Keratinocyte (primary cell): ENCODE measurements around the gene ZNF689. TPM values are rescaled to one million over a fixed set of nuclear protein-coding genes. Genes with fewer than 3 reads are reported as not detected.

Experiments
- DNase-seq: peaks from one replicate; pipeline ENCODE4 v3.0.0-alpha.2; 2011; ENCODE audit warnings: low read depth, missing footprints, low spot score
- FAIRE-seq: peaks from 2 replicates; lab custom pipeline; 2011; peaks lifted over from hg19 to GRCh38; lab: Jason Lieb, UNC
- H2AFZ ChIP-seq: 2 replicates; pipeline ENCODE4 v1.6.0; 2012; ENCODE audit warnings: low read length, control low read depth, inconsistent platforms; ENCODE audit not compliant: control insufficient read depth
- H3K27ac ChIP-seq: 2 replicates; pipeline ENCODE4 v1.5.1; 2011; ENCODE audit warnings: low read length; ENCODE audit not compliant: control insufficient read depth, insufficient read depth
- H3K27me3 ChIP-seq: 3 replicates; pipeline ENCODE4 v1.6.0; 2011; ENCODE audit warnings: low read length; ENCODE audit not compliant: control insufficient read depth, insufficient read depth; ENCODE audit errors: extremely low read depth
- H3K36me3 ChIP-seq, 2 experiments: 2 replicates in 1 of 2; 3 replicates in 1 of 2; pipeline ENCODE4 v1.5.1; 2011; ENCODE audit warnings: low read length in 2 of 2, mild to moderate bottlenecking in 1 of 2; ENCODE audit not compliant: control insufficient read depth in 2 of 2, insufficient read depth in 2 of 2; ENCODE audit errors: extremely low read depth in 1 of 2
- H3K4me1 ChIP-seq: 3 replicates; pipeline ENCODE4 v1.5.1; 2011; ENCODE audit warnings: low read length; ENCODE audit not compliant: control insufficient read depth, insufficient read depth; ENCODE audit errors: extremely low read depth
- H3K4me2 ChIP-seq: 3 replicates; pipeline ENCODE4 v1.6.0; 2011; ENCODE audit warnings: low read depth, low read length; ENCODE audit not compliant: control insufficient read depth, insufficient read depth; ENCODE audit errors: extremely low read depth
- H3K4me3 ChIP-seq, 3 experiments: fragments of 200-600 bp in 1 of 3; sonication (generic) in 1 of 3; 2 replicates in 2 of 3; 3 replicates in 1 of 3; pipeline ENCODE4 v1.5.1; 2011 to 2016; ENCODE audit warnings: low read length in 3 of 3, mild to moderate bottlenecking in 3 of 3, control low read depth in 2 of 3, inconsistent platforms in 1 of 3, low read depth in 1 of 3, mixed read lengths in 1 of 3, mixed run types in 1 of 3, moderate library complexity in 1 of 3; ENCODE audit not compliant: control insufficient read depth in 2 of 3, insufficient read depth in 2 of 3; ENCODE audit errors: extremely low read depth in 1 of 3
- H3K79me2 ChIP-seq: 2 replicates; pipeline ENCODE4 v1.6.0; 2012; ENCODE audit warnings: low read length; ENCODE audit not compliant: control insufficient read depth, insufficient read depth
- H3K9ac ChIP-seq: 3 replicates; pipeline ENCODE4 v1.6.0; 2011; ENCODE audit warnings: low read length; ENCODE audit not compliant: control insufficient read depth, insufficient read depth; ENCODE audit errors: extremely low read depth
- H3K9me1 ChIP-seq: 3 replicates; pipeline ENCODE4 v1.6.0; 2011; ENCODE audit warnings: low read length; ENCODE audit not compliant: control insufficient read depth, insufficient read depth; ENCODE audit errors: extremely low read depth
- H3K9me3 ChIP-seq: 2 replicates; pipeline ENCODE4 v1.5.1; 2012; ENCODE audit warnings: low read depth, low read length; ENCODE audit not compliant: control insufficient read depth
- H4K20me1 ChIP-seq: 3 replicates; pipeline ENCODE4 v1.6.0; 2011; ENCODE audit warnings: low read length; ENCODE audit not compliant: control insufficient read depth, insufficient read depth; ENCODE audit errors: extremely low read depth
- EZH2 ChIP-seq: IDR thresholded peaks from one replicate; pipeline ENCODE4 v1.6.1; 2012; ENCODE audit warnings: inconsistent platforms, mild to moderate bottlenecking, low read length, moderate library complexity
- dilution Hi-C: fragments of 300-500 bp; cut with MboI; formaldehyde crosslinking; loops from one replicate; pipeline ENCODE4 v1.7.0; 2020; ENCODE audit warnings: low sequenced_read_pairs; ENCODE audit not compliant: extremely low pct_ligation_motif_present
- polyA plus RNA-seq, 5 experiments: library from polyadenylated mRNA; depleted of rRNA in 3 of 5; stranded (reverse) in 3 of 5; stranded (forward) in 1 of 5; unstranded in 1 of 5; fragments of >200 nt; gene quantifications; 1 replicate in 1 of 5; 2 replicates in 3 of 5; 3 replicates in 1 of 5; pipeline versions ENCODE4 v1.2.1 to v1.2.3, GENCODE V29; 2011 to 2012; ENCODE audit warnings: missing spikeins in 2 of 5, low read depth in 1 of 5, low replicate concordance in 1 of 5
- TF ChIP-seq, protein P1 (sequence below), 3 experiments: IDR thresholded peaks in 1 of 3; conservative IDR thresholded peaks in 1 of 3; optimal IDR thresholded peaks in 1 of 3; 2 replicates in 2 of 3; 3 replicates in 1 of 3; pipeline versions ENCODE3 to v1.5.1; 2011; ENCODE audit warnings: low read length in 3 of 3, mild to moderate bottlenecking in 3 of 3, moderate library complexity in 2 of 3, control low read depth in 1 of 3, inconsistent platforms in 1 of 3; ENCODE audit not compliant: insufficient read depth in 2 of 3; ENCODE audit errors: extremely low read depth in 1 of 3

Gene ZNF689
- polyA plus RNA-seq, 1 donor (not counting 4 experiments of a cell fraction or from before 2014, with no cell fraction given), result 3.3 TPM

DNA sequence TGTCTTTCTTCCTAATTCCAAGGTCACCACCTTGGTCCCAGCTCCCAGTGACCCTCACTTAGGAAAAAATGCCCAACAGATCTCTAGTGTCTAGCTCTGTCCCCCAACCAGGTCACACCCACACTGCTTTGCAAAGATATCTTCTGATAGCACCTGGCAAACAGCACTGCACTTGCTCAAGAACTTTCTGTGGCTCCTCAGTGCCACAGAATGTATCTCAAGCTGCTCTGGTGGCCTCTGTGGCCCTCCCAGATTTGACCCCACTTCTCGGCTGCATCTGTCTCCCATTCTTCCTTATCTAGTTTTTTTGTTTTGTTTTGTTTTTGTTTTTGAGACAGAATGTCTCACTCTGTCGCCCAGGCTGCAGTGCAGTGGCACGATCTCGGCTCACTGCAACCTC lies 43.7 kb downstream of the ZNF689 start:
- H3K4me3 ChIP-seq, result no peak overlapping the region
- H3K27me3 ChIP-seq, result no peaks in the 10 kb centered on the region
- FAIRE-seq, result no peak
- no peak overlapping the region for H3K9ac ChIP-seq
- H3K27ac ChIP-seq, result no peak overlapping the region
- dilution Hi-C loops, result no loop called here
- TF ChIP-seq, protein P1, sequence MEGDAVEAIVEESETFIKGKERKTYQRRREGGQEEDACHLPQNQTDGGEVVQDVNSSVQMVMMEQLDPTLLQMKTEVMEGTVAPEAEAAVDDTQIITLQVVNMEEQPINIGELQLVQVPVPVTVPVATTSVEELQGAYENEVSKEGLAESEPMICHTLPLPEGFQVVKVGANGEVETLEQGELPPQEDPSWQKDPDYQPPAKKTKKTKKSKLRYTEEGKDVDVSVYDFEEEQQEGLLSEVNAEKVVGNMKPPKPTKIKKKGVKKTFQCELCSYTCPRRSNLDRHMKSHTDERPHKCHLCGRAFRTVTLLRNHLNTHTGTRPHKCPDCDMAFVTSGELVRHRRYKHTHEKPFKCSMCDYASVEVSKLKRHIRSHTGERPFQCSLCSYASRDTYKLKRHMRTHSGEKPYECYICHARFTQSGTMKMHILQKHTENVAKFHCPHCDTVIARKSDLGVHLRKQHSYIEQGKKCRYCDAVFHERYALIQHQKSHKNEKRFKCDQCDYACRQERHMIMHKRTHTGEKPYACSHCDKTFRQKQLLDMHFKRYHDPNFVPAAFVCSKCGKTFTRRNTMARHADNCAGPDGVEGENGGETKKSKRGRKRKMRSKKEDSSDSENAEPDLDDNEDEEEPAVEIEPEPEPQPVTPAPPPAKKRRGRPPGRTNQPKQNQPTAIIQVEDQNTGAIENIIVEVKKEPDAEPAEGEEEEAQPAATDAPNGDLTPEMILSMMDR (optimal IDR thresholded peaks at IDR 0.05 in 1 of 3, IDR thresholded peaks at IDR 0.05 in 1 of 3, conservative IDR thresholded peaks at IDR 0.05 in 1 of 3; ENCODE audit: extremely low read depth in 1 of 3, insufficient read depth in 2 of 3, low read length in 3 of 3), result no peak
- no peak for TF ChIP-seq EZH2
- no peaks in the 10 kb centered on the region for H4K20me1 ChIP-seq
- no peak for DNase-seq
- H3K79me2 ChIP-seq, result no peaks in the 10 kb centered on the region
- H3K9me3 ChIP-seq, result no peaks in the 10 kb centered on the region
- no peak overlapping the region for H3K4me2 ChIP-seq
- H3K36me3 ChIP-seq, result no peaks in the 10 kb centered on the region
- H3K9me1 ChIP-seq, result no peaks in the 10 kb centered on the region
- H2AFZ ChIP-seq, result no peak overlapping the region
- H3K4me1 ChIP-seq, result peaks cover 24% of the 10 kb centered on the region

DNA sequence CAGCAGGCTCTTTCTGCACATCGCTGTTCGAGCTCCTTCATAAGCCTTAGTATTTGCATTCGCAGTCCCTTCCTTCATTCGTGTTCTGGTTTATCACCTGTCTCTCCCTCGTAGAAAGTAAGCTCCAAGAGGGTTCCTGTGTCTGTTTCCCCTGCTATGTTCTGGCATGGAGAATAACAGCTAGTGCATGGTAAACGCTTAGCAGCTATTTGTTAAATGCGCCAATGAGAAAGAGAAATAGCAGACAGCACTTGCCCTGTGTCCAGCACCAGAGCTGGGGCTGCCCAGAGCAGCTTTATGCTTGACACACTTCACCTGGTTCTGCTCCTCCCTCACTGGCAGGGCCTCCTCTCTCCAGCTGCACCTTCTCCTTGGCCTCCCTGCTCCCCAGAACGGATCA lies 44.2 kb downstream of the ZNF689 start:
- Histone ChIP-seq H3K4me2 (no peak overlapping the region), H3K27ac (no peak overlapping the region), H3K4me1 (peaks cover 27% of the 10 kb centered on the region), H3K27me3 (no peaks in the 10 kb centered on the region), H3K79me2 (no peaks in the 10 kb centered on the region), H3K9ac (no peak overlapping the region), H3K36me3 (no peaks in the 10 kb centered on the region), H4K20me1 (no peaks in the 10 kb centered on the region), H3K4me3 (no peak overlapping the region), H3K9me1 (no peaks in the 10 kb centered on the region), H2AFZ (no peak overlapping the region), H3K9me3 (no peaks in the 10 kb centered on the region)
- TF ChIP-seq, protein P1 (optimal IDR thresholded peaks at IDR 0.05 in 1 of 3, IDR thresholded peaks at IDR 0.05 in 1 of 3, conservative IDR thresholded peaks at IDR 0.05 in 1 of 3; ENCODE audit: extremely low read depth in 1 of 3, insufficient read depth in 2 of 3, low read length in 3 of 3), result no peak
- no peak for TF ChIP-seq EZH2
- FAIRE-seq, result no peak
- dilution Hi-C loops, result no loop called here
- no peak for DNase-seq
